K562 (cell line): ENCODE measurements around the gene MLLT1. TPM values are rescaled to one million over a fixed set of nuclear protein-coding genes. Genes with fewer than 3 reads are reported as not detected.

Experiments
- MCM5 ChIP-seq: fragments of 450-650 bp; IDR thresholded peaks from 2 replicates; pipeline ENCODE4 v1.6.1; 2016; ENCODE audit warnings: low read depth
- PHF21A ChIP-seq: fragments of 450-650 bp; IDR thresholded peaks from 2 replicates; pipeline ENCODE4 v1.6.1; 2017; ENCODE audit warnings: low read depth, borderline replicate concordance
- PPARD ChIP-seq: fragments of 250-450 bp; sonication (Bioruptor Pico); IDR thresholded peaks from 2 replicates; pipeline ENCODE4 v1.8.0; 2022; ENCODE audit warnings: inconsistent platforms, mild to moderate bottlenecking, moderate library complexity
- SAFB2 ChIP-seq: fragments of 200-400 bp; formaldehyde crosslinking; IDR thresholded peaks from 2 replicates; pipeline ENCODE4 v1.6.1; 2018; ENCODE audit warnings: borderline replicate concordance, low read length, low read depth, moderate library complexity; ENCODE audit not compliant: severe bottlenecking
- SIN3B ChIP-seq: fragments of 450-650 bp; IDR thresholded peaks from 2 replicates; pipeline ENCODE4 v1.6.1; 2017; ENCODE audit warnings: low read depth, mild to moderate bottlenecking, moderate library complexity
- polyA plus RNA-seq, 8 experiments: library from polyadenylated mRNA; depleted of rRNA in 4 of 8; stranded (reverse) in 5 of 8; unstranded in 3 of 8; fragments of >200 nt; fragmentation: Nextera tagmentation in 2 of 8; fragmentation: Illumina TruSeq in 1 of 8; extraction: Ambion mirVana in 2 of 8; extraction: Trizol in 1 of 8; gene quantifications; 2 replicates each; pipeline versions ENCODE4 v1.2.1 to v1.2.3, GENCODE V29; 2011 to 2014; ENCODE audit warnings: inconsistent platforms in 1 of 8, missing spikeins in 1 of 8
- total RNA-seq, 7 experiments: library from RNA; depleted of rRNA in 6 of 7; stranded (reverse); fragments of >200 nt in 6 of 7; fragmentation: Illumina TruSeq in 2 of 7; extraction: Trizol in 2 of 7; gene quantifications; 2 replicates each; pipeline versions ENCODE4 v1.2.1 to v1.2.3, GENCODE V29; 2011 to 2021; ENCODE audit warnings: low replicate concordance in 1 of 7
- TF ChIP-seq, protein P1 (sequence below): fragments of 450-650 bp; IDR thresholded peaks from 2 replicates; pipeline ENCODE4 v1.6.1; 2017; ENCODE audit warnings: antibody characterized with exemption

MLLT1 gene
- total and polyA plus RNA-seq, 9 of the 15 experiments (the other 6 are each of a cell fraction or from before 2014, with no cell fraction given), result 0.23 to 63.5 (median 15.4) TPM

DNA sequence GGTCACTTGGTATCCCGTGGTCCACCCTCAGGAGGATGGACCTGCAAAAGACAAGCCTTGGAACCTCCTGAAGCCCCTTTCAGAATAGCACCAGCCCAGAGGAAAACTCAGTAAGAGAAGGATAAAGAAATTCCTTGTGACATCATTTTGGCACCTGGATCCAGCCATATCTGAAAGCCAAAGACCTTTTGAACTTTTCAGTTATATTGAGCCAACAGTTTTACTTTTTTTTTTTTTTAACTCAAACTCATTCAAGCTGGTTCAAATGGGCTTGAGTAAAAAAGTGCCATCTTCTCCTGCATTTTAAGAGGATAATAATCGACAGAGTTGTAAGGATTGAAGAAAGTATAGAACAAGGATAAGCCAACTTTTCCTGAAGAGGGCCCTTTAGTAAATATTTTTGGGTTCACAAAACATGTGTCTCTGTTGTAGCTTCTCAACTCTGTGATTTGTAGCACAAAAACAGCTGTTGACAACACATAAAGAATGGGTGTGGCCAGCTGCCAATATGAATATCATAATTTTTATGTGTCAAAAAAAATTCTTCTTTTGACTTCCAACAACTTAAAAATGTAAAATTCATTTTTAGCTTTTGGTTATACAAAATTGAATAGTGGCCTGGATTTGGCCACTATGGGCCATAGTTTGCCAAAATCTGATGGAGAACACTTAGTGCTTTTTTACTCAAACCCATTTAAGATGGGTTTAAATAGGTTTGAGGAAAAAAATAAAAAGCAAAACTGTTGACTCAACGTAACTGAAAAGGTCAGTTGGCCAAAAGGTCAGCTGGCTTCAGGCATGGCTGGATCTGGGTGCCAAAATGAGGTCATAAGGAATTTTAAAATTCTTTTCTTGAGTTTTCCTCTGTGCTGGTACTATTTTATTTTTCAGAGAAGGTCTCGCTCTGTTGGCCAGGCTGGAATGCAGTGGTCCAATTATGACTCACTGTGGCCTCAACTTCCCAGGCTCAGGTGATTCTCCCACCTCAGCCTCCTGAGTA lies 93.6 kb downstream of the MLLT1 start (continued):
- TF ChIP-seq PHF21A, result no peak
- no peak for TF ChIP-seq SIN3B
- no peak for TF ChIP-seq PPARD (CRISPR knock-in tag)
- TF ChIP-seq, protein P1, sequence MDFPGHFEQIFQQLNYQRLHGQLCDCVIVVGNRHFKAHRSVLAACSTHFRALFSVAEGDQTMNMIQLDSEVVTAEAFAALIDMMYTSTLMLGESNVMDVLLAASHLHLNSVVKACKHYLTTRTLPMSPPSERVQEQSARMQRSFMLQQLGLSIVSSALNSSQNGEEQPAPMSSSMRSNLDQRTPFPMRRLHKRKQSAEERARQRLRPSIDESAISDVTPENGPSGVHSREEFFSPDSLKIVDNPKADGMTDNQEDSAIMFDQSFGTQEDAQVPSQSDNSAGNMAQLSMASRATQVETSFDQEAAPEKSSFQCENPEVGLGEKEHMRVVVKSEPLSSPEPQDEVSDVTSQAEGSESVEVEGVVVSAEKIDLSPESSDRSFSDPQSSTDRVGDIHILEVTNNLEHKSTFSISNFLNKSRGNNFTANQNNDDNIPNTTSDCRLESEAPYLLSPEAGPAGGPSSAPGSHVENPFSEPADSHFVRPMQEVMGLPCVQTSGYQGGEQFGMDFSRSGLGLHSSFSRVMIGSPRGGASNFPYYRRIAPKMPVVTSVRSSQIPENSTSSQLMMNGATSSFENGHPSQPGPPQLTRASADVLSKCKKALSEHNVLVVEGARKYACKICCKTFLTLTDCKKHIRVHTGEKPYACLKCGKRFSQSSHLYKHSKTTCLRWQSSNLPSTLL, result no peak
- no peak for TF ChIP-seq MCM5
- no peak for TF ChIP-seq SAFB2
